IPS DF 4.7 (cell line): ENCODE measurements around the gene DCTN5.
"Not testable (repeated sequence)": the region's sequence is repeated elsewhere in the genome, so short reads cannot be mapped to it uniquely, and the experiment has no call there.

Source experiments
- DNase-seq: peaks from one replicate; pipeline ENCODE4 v3.0.0-alpha.2; 2013; ENCODE audit warnings: low spot score; ENCODE audit errors: extremely low read depth

DCTN5 gene

DNA sequence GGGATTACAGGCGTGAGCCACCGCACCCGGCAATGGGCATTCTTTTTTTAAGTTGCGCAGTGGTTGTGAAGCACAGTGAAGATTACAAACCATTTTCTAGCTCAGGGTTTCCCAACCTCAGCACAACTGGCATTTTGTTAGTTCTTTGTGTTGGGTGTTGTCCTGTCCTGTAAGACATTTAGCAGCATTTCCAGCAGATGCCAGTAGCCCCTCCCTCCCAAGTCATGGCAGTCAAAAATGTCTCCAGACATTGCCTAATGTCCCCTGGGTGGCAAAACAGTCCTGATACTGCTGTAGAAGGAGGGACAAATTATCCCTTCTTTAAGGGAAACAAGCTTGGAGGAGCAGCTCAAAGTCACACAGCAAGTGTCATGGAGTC lies 53.0 kb downstream of the DCTN5 start:
- no peak for DNase-seq

DNA sequence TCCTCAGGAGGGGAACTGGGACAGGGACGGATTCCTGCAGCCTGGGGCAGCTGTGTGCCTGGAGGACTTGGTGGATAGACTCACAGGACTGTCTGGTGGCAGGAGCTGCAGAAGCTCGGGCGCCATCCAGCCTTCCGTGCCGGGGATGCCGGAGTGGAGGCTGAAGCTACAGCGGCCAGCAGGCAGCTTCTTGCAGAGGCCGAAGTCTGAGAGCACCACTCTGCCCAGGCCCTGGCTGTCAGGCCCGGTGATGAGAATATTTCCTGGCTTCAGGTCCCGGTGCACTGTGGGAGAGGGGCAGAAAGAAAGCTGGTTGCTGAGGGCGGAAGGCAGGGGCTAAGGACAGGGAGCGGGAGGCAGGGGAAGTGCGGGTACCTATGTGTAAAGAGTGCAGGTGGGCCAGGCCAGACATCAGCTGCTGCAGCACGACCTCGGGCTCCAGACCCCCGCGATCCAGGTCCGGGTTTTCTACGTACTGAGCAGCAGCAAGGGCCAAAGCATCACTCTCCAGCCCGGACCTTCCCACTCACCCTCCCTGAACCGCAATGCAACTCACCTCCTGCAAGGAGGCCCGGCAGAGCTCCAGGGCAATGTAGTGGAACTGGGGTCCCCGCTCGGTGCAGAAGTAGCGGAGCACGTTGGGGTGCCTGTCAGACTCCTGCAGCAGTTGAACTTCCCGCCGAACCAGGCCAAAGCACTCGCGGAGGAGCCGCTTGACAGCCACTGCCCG lies 53.5 kb downstream of the DCTN5 start:
- peak; percentile 58 for DNase-seq

DNA sequence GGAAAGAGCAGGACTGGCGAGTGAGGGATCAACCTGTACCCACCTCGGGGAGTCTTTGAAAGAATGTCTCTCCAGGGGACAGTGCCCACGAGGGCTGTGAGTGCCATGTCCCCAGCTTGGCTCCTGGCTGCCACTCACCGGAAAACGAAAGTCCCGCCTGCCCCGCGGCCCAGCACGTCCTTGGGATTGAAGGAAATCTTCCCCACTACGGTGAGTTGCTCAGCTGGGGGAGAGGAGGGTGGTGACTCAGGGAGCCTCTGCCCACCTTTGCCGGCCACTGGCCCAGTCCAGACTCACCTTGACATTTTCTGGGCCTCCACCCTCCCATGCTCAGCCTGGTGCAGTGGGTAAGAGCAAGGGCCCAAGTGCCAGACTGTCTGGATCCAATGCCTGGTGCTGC lies 54.5 kb downstream of the DCTN5 start:
- DNase-seq = no peak

DNA sequence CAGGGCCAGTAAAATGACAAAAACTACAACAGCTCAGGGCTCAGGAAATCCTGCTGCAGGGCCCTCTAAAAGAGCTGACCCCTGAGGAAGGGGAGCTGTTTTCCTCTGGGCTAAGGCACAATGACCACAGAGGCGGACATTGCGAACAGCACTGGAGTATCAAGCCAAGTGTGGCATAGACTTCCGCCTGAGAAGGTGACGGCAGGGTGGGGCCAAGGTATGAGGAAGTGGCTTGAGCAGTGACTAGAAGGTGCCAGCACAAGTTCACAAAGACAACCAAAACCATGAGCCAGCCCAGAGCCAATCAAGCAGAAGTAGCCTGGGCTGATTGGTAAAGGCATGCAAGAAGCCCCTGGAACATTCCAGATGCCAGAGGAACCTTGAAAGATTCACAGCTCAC lies 57.8 kb downstream of the DCTN5 start:
- no peak for DNase-seq

DNA sequence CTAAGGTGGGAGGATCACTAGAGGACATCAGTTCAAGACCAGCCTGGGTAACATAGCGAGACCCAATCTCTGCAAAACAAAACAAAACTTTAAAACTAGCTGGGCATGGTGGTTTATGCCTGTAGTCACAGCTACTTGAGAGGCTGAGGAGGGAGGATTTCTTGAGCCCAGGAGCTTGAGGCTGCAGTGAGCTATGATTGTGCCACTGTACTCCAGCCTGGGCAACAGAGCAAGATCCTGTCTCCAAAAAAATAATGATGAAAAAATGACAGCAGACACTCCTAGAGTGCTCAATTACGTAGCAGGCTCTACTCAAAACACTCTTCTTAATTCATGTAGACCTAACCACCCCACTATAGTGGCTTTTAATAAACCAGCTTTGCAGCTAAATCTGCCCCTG lies 58.8 kb downstream of the DCTN5 start:
- DNase-seq = no peak

DNA sequence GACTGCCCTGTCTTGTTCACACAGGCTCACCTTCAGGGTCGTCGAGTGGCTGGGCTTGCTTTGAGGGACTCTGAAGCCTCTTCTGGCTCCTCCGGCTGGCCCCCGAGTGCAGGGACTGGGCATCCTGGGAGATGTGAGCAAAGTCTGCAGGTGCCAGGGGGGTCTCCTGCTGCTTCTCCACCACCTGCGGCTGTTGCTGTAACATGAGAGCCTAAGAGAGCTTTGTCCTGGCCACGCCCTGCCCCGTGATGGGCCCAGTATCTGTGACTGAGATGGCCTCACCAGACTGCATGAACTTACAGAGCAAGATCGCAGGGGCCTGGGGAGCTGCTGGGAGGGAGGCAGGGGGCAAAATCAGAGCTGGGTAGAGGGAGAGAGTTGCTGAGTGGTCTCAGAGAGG lies 59.2 kb downstream of the DCTN5 start:
- DNase-seq = no peak

DNA sequence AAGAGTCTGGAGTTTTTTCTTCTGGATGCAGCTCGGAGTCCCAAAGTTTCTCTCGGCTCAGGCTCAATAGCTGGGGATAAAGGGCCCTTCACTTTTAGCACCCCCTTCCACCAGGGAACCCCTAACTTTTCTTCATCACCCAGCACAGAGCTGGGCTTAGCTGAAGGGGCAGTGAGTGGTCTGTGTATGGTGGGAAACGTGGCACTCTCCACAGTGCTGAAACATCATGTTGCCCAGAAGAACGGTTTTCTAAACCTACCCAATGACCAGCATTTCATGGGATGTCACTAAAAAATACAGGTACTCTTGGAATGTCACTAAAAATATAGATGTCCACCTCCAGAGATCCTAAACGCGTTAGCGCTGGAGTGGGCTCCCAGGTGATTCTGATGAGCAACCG lies 59.8 kb downstream of the DCTN5 start:
- DNase-seq = no peak

DNA sequence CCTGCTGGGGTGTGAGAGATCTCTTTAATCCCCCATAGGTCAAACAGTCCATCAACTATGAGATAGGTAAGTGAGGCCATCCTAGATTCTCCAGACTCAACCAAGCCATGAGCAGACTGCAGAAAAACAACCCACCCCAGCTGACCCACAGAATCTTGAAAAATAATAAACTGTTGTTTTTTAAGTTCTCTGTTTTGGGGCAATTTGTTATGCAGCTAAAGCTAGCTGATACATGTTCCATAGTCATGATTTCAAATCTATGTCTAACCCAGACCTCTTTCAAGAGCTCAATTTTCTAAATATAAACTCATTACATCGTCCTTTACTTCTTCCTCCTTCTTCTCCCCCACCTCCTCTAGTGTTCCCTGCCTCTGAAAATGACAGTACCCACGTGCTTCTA lies 61.7 kb downstream of the DCTN5 start:
- DNase-seq = no peak

DNA sequence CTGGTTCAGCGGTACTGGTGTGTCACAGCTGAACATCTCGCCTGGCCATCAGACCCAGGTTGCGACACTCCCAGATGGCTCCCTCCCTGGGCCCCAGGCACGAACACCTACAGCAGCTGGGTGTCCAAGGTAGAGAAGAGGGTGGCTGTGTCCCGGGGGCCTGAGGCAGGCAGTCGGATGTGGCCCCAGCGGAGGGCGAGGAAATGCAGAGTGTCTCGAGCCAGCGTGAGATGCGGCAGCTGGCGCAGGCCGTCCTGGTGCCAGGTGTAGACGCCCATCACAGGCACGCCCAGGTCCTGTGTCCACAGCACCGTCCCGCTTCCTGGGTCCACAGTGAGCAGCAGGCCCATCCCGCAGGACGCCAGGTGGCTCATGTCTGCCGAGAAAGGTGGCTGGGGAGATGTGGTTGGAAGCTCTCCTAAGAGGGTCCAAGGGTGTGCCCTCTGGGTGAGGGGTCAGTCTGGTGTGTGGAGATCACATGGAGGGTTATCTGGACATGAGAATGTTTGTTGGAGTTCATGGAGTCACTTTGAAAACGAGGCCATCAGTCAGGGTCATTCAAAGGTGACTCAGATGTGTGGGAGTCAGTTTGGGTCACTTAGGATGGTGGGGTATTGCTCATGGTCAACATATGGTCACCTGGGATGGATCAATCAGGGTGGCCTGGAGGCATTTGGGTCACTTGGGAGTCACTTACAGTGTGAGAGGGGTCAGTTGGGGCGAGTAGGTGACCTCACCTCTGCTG lies 63.7 kb downstream of the DCTN5 start:
- DNase-seq = no peak

DNA sequence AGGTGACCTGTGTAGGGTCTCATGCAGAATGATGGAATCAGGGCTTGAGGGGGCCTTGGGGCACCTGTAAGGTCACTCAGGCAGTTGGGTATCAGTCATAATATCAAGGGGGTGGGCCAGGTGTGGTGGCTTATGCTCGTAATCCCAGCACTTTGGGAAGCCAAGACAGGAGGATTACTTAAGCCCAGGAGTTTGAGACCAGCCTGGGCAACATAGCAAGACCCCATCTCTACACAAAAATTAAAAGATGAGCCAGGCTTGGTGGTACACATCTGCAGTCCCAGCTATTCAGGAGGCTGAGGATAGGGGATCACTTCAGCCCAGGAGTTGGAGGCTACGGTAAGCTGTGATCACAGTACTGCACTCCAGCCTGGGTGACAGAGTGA lies 64.2 kb downstream of the DCTN5 start:
- no peak for DNase-seq

DNA sequence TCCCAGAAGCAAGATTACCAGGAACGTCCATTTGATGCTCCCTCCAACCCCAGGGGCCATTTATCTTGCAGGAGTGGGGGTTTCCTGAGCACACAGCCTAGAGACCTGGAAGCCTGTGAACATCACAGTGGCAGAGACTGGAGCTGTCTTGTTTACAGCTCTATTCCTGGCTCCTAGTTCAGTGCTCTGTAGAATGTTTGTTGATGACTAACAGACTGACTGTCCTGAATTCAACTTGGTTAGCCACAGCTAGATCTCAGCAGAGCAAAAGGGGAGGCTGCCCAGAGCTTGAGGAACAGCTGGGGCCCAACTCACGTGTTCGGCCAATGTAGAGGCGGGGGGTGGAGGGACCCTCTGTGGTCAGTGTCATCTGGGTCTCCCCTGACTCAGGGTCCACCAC lies 65.2 kb downstream of the DCTN5 start:
- DNase-seq = no peak

DNA sequence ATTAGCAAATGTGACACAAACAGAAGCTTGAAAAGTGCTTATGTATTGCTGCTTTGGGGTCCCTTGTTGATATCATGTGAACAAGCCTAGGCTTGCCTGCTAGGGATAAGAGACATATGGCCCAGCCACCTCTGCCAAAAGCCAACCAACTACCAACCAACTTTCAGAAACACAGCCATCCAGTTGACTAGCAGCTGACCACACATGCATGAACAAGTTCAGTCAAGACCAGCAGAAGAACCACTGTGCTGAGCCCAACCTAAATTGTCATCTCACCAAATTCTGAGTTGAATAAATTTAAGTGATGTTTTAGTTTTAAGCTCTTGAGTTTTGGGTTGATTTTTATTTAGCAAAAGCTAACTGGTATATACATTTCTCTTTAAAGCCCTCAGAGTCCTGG lies 68.3 kb downstream of the DCTN5 start:
- DNase-seq = no peak

DNA sequence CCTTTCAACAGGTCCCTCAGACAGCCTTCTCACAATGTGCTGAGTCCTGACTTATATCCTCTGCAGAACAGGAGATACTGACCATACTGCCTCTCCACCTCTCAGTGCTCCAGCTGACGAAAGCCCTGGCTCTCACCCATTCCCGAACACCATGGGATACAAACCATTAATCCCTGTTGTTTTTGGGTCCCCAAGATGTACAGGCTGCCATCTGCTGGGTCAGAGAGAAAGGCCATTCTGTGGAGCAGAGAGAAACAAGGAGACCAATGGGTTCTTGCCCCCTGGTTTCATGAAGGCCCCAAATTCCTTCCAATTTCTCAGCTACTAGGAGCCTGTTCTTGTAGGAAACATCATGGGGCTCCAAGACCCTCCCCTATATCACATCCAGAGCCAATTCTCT lies 68.7 kb downstream of the DCTN5 start:
- DNase-seq = no peak

DNA sequence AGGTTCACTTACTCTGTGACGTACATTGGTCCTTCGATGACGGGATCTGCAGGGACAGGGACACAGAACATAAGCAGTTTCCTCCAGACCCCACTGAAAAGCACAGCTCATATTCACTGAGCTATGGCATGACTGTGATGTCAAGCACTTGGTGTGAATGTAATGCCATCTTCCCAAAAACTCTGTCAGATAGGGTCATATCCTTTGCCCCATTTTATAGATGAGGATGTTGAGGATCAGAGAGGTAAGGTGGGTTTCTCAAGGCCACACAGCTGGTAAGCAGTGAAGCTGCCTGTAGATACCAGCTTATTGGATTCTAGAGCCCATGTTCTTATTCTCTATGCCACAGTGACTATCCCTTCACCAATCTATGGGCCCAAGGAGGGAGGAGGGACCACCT lies 69.2 kb downstream of the DCTN5 start:
- no peak for DNase-seq

DNA sequence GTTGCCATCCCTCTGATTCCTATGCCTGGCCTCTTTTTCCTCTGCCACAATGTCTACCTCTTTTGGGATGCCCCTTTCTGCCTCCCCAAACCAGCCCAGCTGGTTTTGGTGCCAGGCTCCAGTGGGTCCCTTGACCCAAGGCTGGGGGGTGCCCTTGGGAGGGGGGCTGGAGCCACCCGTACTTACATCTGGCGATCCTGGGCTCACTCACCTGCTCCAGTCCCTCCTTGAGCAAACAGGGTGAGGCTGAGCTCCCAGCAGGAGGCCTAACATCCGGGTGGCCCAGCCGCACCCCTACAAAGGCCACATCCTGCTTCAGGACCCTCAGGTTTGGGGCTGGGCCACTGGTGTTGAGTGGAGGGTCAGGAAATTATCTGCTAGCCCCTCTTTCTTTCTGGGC lies 70.5 kb downstream of the DCTN5 start:
- DNase-seq = no peak

DNA sequence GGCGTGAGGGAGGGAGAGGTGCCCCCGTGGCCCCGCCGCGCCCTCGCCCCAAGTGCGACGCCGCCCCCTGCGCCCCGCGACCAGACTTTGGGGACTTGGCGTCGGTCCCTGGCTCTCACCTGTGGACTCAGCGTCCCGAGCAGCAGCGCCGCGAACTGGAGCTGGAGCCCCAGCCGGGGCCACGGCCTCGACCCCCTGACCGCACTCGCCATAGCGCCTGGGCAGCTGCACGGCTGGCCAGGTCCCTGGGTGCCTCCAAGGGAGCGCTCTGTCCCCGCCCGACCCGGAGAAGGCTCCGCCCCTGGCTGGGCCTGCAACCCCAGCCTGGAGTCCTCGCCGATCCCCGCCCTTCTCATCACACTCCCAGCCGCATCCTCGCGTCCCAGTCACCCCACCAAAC lies 71.7 kb downstream of the DCTN5 start, which contains the start of gene ERN2:
ERN2 (minus strand) TSS at position 247 of the 400 bp plus-strand sequence; CDS start at position 212, 35 bp downstream.
- DNase-seq = no peak

DNA sequence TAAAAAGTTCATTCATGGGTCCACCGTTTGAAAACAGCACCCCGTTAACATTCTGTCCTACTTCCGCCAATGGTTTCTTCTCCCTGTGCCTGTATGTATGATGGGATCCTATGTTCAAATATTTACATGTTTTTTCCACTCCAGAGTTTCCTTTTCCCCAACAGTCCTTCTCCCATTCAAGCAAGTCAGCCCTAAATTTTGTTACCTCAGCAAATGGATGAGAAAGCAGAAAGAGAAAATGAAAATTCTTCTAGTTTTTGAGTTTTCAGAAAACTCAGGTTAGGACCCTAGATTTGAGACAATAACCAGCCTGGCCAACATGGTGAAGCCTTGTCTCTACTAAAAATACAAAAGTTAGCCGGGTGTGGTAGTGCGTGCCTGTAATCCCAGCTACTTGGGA lies 75.2 kb downstream of the DCTN5 start:
- no peak for DNase-seq

DNA sequence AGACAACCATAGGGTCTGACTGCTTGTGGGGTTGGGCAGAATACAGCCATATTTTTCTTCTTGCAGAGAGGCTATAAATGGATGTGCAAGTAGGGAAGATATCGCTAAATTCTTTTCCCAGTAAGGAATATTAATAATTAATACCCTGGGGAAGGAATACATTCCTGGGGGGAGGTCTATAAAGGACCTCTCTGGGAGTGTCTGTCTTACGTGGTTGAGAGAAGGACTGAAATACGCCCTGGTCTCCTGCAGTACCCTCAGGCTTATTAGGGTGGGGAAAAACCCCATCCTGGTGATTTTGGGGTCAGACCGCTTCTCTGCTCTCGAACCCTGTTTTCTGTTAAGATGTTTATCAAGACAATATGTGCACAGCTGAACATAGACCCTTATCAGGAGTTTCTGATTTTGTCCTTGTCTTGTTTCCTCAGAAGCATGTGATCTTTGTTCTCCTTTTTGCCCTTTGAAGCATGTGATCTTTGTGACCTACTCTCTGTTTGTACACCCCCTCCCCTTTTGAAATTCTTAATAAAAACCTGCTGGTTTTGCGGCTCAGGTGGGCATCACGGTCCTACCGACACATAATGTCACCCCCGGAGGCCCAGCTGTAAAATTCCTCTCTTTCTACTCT lies 81.5 kb downstream of the DCTN5 start:
- DNase-seq = not testable (repeated sequence)

DNA sequence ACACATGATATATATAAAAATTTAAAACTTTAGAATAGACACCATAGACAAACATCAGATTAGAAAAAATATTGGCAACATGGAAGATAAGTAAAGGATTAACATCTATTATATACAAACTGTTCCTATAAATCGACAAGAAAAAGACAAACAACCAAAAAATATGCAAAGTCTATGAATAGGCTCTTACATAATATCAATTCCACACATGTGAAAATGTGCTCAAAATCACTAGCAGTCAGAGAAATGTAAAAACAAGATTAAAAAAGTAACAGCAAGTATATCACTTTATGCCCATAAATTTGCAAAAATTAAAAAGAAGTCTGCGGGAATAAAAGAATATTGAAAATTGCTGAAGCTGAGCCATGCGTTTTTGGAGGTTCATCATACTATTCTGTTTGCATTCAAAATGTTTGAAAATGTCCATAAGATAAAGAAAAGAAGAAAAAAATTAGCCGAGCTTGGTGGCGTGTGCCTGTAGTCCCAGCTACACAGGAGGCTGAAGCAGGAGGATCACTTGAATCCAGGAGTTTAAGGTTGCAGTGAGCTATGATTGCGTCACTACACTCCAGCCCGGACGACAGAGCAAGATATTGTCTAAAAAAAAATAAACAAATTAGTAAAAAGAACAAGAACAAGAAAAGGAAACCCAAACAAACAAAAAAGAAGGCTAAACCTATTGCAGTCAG lies 83.0 kb downstream of the DCTN5 start:
- DNase-seq = no peak

DNA sequence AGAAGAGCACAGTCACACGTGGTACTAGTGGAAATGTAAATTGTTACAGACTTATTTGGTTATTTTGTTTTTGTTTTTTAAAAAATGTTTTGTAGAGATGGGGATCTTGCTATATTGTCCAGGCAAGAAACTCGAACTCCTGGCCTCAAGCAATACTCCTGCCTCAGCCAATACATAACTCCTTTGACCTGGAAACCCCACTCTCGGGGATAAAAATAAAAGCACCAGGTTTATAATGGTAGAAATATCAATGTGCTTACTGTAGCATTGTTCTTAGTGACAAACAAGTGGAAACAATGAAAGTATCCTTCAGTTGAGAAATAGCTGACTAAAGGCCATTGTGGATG lies 83.5 kb downstream of the DCTN5 start:
- no peak for DNase-seq

DNA sequence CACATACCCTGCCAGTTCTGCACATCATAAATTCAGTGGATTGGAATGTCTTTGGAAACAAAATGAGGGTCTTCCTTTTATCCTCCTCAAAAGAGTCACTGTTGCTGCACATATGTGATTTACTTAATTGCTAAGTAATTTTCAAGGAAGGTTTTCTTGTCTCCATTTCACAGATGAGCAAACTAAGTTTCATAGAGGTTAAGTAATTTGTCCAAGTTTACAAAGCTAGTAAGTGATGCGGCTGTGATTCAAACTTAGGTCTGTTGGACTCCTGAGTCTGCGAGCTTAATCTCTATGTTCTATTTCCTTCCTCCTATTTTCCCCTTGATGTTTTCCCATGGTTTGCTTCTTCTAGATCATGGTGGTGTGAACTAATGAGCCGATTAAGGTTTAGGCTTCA lies 85.4 kb downstream of the DCTN5 start:
- no peak for DNase-seq
